GM18868 (cell line): ENCODE results near the gene SMYD3.

Source experiments
- ATAC-seq: cut with Tn5 transposase; IDR thresholded peaks from one replicate; pipeline ENCODE4 v1.9.1; 2021; ENCODE audit warnings: mild to moderate bottlenecking, moderate library complexity; ENCODE audit not compliant: unreplicated experiment

Gene SMYD3

DNA sequence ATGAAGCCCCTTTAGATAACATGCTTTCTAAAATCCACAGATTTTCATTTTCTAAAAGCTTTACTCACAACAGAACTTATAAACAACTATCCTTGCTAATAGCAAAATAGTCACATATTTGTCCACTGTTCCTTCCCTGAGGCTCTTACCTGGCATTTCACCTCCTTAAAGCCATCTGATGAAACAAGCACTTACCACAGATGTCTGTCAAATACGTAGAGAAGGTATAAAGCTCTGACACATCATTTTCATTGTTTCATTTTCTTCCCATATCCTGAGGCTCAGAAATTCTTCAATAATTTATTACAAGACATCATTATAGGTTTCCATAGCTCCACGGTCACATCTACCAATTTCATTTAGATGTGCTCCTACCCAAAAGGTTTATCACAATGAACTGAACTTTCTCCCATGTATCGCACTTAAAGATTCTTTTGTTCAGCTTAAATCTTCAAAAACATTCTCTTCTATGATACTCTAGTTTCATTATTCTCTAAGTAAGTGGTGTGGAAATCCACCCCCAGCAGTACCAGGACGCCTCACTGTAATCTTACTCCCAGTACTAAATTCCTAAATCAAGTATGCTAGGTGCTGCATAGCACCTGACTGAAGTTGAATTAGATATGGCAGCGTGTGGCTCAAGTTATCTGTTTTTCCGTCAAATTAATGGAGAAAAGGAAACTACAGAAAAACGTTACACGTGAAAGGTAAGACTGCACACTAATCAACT is 569.6 kb downstream of the SMYD3 start:
- ATAC-seq = no peak

DNA sequence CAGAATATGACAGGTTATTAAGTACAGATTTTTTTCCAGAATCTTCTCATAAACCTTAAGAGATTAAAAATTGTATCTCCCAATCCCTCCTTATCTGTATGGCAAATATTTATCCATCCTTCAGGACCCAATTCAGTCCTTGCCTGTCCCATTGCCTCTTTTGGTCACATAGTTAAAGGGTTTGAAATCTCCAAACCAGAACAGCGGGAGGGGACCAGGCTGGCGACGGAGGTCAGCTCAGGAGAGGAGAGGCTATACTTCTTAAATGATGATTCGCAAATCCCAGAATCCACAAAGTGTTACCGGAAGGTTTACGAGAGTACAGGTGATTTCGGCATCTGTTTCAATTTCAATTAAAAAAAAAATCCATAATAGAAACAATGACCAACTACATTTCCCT is 572.7 kb downstream of the SMYD3 start:
- no peak for ATAC-seq

DNA sequence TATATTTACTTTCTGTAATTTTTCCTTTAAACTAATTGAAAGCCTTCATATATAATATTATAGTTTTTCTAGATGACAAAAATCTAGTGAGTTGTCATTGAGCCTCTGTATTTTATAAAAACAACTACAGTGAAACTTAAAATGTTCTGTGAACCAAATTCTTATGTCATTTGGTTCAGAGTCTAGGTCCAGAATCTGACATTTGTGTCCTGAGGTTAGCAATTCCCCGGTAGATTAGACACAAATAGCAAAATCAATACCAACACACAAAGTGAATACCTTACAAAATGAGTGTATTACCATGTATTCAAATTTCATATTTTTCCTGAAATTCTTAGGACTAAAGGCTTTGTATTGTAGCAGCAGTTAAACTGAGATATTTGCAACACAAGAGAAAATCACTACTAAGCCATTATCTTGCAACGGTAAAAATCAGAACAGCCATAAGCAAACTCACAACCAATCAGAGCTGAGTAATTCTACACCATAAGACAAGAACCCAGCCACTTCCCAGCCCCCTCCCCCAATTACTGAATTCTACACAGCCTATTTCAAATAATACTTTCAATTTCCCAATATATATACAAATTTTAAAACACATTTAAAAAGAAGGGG is 573.5 kb downstream of the SMYD3 start:
- no peak for ATAC-seq

DNA sequence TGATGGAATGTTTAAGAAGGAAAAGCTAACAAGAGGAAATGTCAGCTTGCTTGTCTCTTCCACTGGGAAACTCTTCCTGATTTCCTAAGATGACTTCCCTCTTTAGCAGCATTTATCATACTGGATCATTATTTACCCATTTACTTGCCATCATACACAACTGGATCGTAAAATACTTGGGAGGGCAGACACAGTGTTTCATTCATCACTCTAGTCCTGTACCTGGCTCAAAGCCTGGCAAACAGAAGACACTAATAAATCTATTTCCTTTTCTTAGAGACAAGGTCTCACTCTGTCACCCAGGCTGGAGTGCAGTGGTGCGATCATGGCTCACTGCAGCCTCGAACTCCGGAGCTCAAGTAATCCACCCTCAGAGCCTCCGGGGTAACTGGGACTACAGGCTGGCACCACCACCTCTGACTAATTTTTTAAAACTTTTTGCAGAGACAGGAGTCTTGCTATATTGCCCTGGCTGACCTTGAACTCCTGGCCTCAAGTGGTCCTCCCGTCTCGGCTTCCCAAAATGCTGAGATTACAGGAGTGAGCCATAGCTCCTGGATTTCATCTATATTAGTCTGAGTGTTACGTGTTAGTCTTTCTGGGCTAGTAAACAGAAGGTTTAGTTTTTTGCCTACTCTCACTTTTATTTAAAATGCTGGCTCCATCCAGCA is 574.6 kb downstream of the SMYD3 start:
- no peak for ATAC-seq

DNA sequence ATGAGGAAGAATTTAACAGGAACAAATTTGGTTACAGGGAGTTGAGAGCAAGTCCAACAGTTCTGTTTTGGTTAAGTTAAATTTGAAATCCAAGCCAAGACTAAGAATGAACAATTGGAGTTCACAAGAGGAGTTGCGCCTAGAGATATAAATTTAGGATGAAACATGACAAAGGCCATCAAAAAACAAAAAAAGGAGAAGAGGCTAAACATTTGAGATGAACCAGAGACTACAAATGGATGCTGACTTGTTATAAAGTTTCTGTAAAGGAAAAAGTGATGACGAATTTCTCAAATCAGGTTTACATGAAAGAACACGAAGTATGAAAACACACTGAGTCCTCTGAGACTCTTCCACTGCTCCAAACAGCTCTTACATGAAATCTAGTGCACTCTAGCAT is 575.6 kb downstream of the SMYD3 start:
- ATAC-seq = no peak

DNA sequence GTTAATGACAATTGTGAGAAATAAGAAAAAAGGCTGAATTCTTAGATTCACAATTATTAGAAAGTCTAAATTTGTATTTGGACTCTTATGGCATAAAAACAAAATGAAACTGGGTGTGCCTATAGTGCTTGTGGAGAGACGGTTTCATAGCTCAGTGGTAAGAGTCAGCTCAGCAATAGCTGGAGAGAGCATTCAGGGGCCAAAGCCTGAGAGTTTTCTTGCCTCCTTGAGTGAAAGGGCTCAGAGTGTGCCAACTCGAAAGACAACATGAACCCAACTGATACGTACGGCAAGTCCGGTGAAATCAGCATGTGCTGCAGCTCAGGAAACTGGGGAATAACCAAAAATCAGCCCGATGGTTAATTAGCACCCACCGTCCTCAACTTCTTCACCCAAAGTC is 577.9 kb downstream of the SMYD3 start:
- no peak for ATAC-seq

DNA sequence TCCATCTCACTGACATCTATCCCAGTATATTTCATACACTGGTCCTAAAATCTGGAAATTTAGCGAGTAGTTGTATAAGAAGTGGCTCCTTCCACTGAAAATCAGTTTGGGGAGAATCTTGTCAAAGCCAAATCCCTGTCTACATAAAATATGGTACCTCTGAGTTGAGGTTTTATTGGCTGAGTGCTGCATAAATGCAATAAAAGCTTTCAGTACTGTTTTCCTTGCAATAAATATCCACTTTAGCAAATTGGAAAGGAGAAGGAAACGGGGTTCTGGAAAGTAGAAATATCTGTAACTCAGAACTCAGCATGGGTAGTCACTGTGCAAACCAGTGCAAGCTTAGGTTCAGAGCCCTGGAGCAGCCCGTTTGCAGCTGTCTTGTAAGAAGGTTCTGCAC is 580.2 kb downstream of the SMYD3 start:
- ATAC-seq = no peak

DNA sequence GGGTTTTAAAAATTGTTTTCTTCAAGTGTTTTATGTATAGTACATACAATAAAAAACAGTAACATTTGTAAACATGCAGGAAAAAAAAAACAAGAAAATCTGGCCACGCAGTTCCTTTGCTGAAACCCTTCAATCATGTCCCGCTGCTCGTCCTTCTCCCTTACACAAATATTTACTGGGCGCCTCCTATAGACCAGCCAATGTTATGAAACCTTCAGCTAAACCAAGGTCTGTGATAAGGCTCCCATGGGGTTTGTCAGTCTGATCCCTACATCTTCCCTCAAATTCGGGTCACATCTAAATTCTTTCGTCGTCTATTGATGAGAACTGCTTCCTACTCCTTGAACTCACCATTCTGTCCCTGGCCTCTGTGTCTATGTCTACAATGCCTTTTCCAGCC is 583.9 kb downstream of the SMYD3 start:
- ATAC-seq = no peak

DNA sequence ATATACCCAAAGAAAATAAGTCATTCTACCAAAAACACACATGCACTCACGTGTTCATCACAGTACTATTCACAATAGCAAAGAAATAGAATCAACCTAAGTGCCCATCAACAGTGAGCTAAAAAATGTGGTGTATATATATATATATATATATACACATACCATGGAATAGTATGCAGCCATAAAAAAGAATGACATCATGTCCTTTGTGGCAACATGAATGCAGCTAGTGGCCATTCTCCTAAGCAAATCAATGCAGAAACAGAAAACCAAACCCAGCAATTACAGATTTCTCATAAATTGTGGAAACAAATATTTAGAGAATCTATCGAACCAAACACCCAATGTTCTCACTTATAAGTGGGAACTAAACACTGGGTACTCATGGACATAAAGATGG is 585.7 kb downstream of the SMYD3 start:
- ATAC-seq = no peak

DNA sequence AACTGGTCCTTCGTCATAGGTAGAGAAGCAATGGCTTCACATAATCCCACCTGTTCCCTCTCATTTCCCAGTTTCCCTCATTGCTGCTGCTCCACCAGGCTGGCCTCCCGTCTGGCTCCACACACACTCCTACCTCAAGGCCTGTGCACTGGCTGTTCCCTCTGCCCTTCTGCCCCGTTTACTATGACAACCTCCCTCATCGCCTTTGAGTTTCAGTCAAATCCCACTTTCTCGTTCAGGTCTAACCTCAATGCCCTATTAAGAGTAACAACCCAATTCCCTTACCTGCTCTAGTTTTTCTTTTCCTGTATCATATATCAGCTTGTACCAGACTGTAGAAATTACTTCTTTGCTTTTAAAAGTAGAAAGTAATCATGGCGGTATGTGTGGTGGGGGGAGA is 589.7 kb downstream of the SMYD3 start:
- no peak for ATAC-seq

DNA sequence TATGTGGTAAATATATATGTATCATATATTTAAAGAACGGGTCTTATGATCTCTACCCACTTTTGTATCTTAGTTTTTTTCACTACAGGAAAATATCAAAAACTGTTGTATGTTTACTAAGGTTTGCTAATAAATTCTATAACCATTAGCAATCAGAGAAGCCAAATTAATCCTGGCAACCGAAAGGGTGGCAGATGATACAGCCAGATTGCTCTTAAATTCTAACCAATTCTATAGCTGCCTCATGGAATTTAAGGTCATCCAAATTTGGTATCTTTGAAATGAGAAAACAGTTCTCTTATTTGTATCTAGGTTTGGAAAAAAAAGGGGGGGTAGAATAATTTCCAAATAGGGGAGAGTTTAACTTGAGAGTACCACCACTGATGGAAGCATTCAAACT is 591.2 kb downstream of the SMYD3 start:
- ATAC-seq = no peak

DNA sequence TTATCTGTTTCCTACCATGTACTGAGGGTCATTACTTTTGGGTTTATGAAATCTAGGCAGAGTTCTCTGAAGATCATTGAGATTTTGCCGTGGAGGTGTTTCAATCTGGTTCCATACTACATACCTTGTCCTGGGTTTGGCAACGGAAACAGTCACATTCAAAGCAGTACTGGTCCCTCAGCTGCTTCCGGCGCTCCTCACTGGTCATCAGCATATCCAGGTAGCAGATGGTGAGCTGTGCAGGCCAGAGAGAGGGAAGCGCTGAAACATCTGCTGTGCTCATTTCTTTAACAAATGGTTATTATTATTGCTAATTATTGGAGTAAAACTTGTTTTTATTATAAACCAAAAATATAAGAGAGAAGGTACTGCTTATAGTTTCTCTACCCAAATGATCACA is 591.7 kb downstream of the SMYD3 start:
- no peak for ATAC-seq

DNA sequence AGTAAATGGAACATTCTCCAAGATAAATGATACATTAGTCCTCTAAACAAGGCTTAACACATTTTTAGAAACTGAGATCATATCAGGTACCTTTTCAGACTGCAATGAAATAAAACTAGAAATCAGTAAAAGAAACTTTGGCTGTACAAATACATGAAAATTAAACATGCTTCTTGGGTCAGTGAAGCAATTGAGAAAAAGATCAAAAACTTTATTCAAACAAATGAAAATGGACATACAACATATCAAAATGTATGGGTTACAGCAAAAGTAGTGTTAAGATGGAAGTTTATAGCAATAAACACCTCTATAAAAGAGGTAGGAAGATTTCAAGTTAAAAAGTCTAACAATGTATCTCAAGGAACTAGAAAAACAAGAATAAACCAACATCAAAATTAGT is 598.5 kb downstream of the SMYD3 start:
- no peak for ATAC-seq

DNA sequence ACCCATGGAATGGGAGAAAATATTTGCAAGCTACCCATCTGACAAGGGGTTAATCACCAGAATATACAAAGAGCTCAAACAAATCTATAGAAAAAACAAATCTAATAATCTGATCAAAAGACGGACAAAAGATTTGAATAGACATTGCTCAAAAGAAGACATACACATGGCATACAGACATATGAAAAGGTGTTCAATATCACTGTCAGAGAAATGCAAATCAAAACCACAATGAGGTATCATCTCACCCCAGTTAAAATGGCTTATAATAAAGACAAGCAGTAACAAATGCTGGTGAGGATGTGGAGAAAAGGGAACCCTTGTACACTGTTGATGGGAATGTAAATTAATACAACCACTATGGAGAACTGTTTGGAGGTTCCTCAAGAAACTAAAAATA is 600.9 kb downstream of the SMYD3 start:
- no peak for ATAC-seq

DNA sequence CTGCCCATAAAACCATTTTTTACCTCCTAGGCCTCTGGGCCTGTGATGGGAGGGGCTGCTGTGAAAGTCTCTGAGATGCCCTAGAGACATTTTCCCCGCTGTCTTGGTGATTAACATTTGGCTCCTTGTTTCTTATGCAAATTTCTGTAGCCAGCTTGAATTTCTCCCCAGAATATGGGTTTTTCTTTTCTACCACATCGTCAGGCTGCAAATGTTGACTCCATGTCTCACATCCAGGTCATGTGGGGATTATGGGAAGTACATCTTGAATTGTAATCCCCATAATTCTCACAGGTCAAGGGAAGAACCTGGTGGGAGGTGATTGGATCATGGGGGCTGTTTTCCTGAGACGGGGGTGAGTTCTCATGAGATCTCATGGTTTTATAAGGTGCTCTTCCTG is 603.2 kb downstream of the SMYD3 start:
- ATAC-seq = no peak

DNA sequence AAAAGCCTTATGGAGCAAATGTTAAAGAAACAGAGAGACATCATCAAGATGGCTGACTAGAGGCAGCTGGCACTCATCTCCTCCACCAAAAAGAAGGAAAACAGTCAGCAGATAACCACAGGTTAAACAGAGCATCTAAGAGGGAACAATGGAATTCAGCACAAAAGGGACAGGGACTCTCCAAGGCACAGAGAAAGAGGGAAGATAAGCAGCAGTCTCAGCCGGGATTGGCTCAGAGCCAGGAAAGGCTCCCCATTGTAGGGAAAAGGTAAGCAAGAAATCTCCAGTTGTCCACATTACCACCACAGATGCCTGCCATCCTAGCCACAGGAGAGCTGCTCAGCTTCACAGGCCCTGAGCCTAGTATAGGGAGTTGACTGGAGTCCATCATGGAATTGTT is 605.5 kb downstream of the SMYD3 start:
- no peak for ATAC-seq

DNA sequence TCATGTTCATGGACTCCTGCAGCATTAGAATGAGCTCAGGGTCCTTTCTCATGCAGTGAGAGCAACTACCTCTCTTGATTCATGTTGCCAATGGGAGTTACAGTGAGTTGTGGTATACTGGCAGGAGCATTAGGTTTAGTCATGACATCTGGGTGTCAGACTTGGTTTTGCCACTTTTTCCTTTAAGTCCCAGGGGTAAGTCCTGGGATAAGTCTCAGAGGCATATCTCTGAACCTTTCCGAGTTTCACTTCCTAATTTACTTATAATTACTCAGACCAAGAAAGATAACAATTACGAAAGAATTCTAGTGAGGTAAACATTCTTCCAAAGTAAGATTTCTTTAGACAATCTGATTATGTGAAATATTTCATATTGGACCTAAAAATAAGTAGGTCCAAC is 606.0 kb downstream of the SMYD3 start:
- no peak for ATAC-seq

DNA sequence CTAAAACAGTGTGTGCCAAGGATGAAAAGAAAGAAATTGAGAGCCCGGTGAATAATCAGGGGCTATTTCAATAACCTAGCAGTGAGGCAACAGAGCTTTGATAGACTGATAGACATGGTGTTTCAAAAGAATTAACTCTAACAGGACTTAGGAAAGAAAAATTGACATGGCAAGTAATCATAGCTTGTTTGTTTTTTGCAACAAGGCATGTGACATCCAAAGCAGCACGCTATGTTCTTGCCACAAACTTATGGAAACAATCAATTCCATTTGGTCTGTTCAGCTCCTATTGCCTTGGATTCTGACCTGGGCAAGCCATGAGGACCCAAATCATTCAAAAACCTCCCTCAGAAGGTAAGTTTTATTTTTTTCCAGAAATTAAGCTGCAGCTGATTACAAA is 608.5 kb downstream of the SMYD3 start:
- no peak for ATAC-seq

DNA sequence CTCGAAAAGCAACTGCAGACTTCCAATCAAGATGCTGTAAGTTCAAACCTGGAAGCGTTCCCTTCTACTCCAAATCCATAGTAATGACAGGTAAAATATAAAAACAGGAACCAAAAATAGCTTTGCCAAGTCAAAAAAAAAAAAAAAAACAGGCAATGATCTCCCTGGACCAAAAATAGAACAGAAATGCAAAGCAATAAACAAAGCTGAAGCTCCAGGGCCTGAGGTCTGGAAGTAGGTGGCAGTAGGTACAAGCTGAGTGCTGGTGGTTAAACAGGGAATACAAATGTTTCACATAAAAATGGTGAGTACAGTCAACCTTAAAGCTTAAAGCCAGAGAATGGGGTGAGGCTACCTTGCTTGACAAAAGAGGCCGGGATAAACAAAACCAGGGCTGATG is 610.8 kb downstream of the SMYD3 start:
- no peak for ATAC-seq

DNA sequence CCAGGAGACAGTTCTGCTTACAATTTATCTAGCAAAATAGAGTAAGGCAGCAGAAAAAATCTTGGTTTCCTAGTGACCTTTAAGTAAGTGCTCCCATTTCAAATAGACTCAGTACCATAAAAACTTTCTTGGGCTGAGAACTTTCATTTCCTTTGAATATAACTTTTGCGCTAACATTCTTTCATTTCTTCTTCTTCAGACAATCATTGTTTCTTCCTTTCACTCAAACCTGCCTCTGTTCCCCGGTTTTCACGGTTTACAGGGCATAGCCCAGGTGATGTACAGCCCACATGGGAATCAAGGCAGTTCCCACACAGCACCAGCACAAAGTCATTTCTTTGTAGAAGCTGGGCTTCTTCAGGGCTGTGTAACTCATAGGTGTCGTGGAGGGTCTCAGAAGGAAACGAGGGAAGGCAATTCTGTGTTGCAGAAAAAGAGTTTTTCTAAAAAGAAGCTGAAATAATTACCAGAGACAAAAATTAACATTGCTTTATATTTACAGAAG is 611.6 kb downstream of the SMYD3 start:
- ATAC-seq = no peak

DNA sequence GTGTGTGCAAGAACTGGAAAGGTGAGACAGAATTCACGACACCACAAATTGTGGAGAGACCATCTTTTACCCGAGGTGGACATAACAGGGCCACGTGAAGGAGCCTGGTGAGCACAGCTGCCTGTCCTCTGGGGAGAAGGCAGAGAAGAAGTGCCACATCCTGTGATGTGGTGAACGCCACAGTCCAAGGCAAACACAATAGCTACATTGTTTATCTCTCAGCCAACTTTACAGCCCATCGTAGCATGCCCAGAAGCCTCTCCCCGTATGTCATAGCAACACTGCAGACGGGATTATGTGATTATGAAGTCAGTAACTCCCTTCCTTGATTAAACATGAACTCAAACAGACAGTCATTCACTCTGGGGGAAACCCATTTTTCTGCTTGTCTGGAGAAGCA is 612.2 kb downstream of the SMYD3 start:
- ATAC-seq = no peak

DNA sequence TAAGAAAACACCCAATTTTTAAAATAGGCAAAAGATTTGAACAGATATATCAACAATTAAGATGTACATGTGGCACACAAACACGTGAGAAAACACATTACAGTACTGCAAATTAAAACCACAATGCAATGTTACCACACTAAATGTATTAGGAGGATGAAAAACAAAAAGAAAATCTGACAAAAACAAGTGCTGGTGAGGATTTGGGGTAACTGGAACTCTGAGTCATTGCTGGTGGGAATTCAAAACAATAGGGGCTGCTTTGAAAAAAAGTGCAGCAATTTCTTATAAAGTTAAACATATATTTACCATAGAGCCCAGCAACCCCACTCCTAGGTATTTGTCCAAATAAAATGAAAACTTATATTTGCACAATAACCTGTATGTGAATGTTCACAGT is 614.1 kb downstream of the SMYD3 start:
- ATAC-seq = no peak
